Suprapubic skin (tissue), 4 donors: ENCODE results near the gene OR3A1.

Source experiments
- CTCF ChIP-seq, 2 donors: fragments of 200-600 bp in 1 of 2; fragments of 450-650 bp in 1 of 2; sonication (generic) in 1 of 2; IDR thresholded peaks; one replicate each; pipeline ENCODE4 v1.5.1; 2016 to 2019; ENCODE audit warnings: antibody characterized with exemption in 2 of 2, mild to moderate bottlenecking in 1 of 2, moderate library complexity in 1 of 2
- EP300 ChIP-seq: sonication (generic); formaldehyde crosslinking; IDR thresholded peaks from one replicate; pipeline ENCODE4 v1.6.1; 2017; ENCODE audit warnings: antibody characterized with exemption
- POLR2A ChIP-seq, 2 donors: fragments of 450-650 bp; IDR thresholded peaks; one replicate each; pipeline ENCODE4 v1.6.1; 2017; ENCODE audit warnings: antibody characterized with exemption in 2 of 2, mild to moderate bottlenecking in 2 of 2, moderate library complexity in 2 of 2
- POLR2AphosphoS5 ChIP-seq, 3 donors: sonication (generic); formaldehyde crosslinking; IDR thresholded peaks; one replicate each; pipeline ENCODE4 v1.6.1; 2017; ENCODE audit warnings: antibody characterized with exemption in 3 of 3

GRCh38 chr17:3282901-3283300 lies 15.3 kb downstream of the OR3A1 start:
- TF ChIP-seq CTCF (IDR thresholded peaks at IDR 0.05) (no peak), POLR2A (IDR thresholded peaks at IDR 0.05) (no peak), POLR2AphosphoS5 (IDR thresholded peaks at IDR 0.05) (no peak), EP300 (no peak)
